ENCODE results near the gene SHISA6. TPM values are rescaled to one million over a fixed set of nuclear protein-coding genes. Genes with fewer than 3 reads are reported as not detected.

The SHISA6 gene
- polyA plus RNA-seq, 1 of the 3 experiments (the other 2 are of a cell fraction): not detected

DNA sequence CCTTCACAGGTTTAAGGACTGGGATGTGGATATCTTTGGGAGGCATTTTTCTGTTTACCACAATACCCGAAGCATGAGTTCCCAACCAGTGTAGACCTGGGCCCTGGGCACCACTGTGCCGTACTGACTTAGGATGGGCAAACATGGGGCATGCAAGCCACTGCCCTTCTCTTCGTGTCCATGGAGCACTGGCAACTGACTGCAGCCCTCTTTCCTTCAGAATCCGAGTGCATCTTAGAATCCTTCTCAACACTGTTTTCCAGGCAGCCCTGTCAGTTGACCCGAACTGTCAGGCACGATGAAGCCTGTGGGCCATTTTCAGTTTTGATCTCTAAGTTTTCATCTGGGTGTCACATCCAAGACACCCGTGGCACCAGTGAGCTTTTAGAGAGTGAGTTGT, 59.2 kb downstream of the SHISA6 start:
- Histone ChIP-seq H3F3A (replicated peaks; ENCODE audit: insufficient read depth) (no peaks in the 10 kb centered on the region), H3K27me3 (ENCODE audit: insufficient read depth) (no peaks in the 10 kb centered on the region), H3K36me3 (replicated peaks in 1 of 2; ENCODE audit: control insufficient read depth in 1 of 2, insufficient read depth in 2 of 2, low read length in 1 of 2) (no peaks in the 10 kb centered on the region), H3K79me2 (ENCODE audit: insufficient read depth) (no peaks in the 10 kb centered on the region), H2AFZ (ENCODE audit: low read depth) (no peak overlapping the region), H3K9ac (no peak overlapping the region), H3K9me2 (no peaks in the 10 kb centered on the region), H3K27ac (ENCODE audit: low read depth in 2 of 2, low read length in 1 of 2) (no peak overlapping the region), H3K4me2 (no peak overlapping the region), H3K4me1 (ENCODE audit: control insufficient read depth in 1 of 2, insufficient read depth in 2 of 2, low read depth in 1 of 2, low read length in 1 of 2) (no peaks in the 10 kb centered on the region), H3K9me3 (0 out of 2 replicates have a peak, but pooled peaks cover 2% of the 10 kb centered on the region), H4K20me1 (ENCODE audit: insufficient read depth) (no peaks in the 10 kb centered on the region), H3K4me3 (ENCODE audit: low read depth in 2 of 2, low read length in 1 of 2) (no peak overlapping the region)
- DNase-seq: no peak
- ChIA-PET POLR2A (no interaction called here), CTCF (no interaction called here)
- WGBS (ENCODE audit: low lambda C conversion rate): 17% methylated on average over 7 of the region's 7 CpGs
- TF ChIP-seq POLR2AphosphoS5 (IDR thresholded peaks at IDR 0.05; ENCODE audit: low read depth, low read length) (no peak), GABPA (IDR thresholded peaks at IDR 0.05; ENCODE audit: low read depth) (no peak), ZBTB33 (IDR thresholded peaks at IDR 0.05; ENCODE audit: borderline replicate concordance, low read depth) (no peak), MEF2A (IDR thresholded peaks at IDR 0.05; ENCODE audit: borderline replicate concordance, low read depth) (no peak), CTCF (IDR thresholded peaks at IDR 0.05) (no peak), NFIC (IDR thresholded peaks at IDR 0.05; ENCODE audit: borderline replicate concordance) (no peak), SMC3 (IDR thresholded peaks at IDR 0.05; ENCODE audit: low read depth, low read length) (no peak), NRF1 (IDR thresholded peaks at IDR 0.05; ENCODE audit: low read depth, low read length) (no peak), RCOR1 (IDR thresholded peaks at IDR 0.05; ENCODE audit: low read length) (no peak), RFX5 (IDR thresholded peaks at IDR 0.05; ENCODE audit: low read length) (no peak), JUND (IDR thresholded peaks at IDR 0.05) (no peak), MXI1 (IDR thresholded peaks at IDR 0.05; ENCODE audit: low read depth, low read length) (no peak)
- TF ChIP-seq, protein P1, sequence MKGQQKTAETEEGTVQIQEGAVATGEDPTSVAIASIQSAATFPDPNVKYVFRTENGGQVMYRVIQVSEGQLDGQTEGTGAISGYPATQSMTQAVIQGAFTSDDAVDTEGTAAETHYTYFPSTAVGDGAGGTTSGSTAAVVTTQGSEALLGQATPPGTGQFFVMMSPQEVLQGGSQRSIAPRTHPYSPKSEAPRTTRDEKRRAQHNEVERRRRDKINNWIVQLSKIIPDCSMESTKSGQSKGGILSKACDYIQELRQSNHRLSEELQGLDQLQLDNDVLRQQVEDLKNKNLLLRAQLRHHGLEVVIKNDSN (IDR thresholded peaks at IDR 0.05; ENCODE audit: borderline replicate concordance, low read depth): no peak
- TF ChIP-seq, protein P2, sequence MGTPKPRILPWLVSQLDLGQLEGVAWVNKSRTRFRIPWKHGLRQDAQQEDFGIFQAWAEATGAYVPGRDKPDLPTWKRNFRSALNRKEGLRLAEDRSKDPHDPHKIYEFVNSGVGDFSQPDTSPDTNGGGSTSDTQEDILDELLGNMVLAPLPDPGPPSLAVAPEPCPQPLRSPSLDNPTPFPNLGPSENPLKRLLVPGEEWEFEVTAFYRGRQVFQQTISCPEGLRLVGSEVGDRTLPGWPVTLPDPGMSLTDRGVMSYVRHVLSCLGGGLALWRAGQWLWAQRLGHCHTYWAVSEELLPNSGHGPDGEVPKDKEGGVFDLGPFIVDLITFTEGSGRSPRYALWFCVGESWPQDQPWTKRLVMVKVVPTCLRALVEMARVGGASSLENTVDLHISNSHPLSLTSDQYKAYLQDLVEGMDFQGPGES (IDR thresholded peaks at IDR 0.05; ENCODE audit: low read depth, low read length): no peak

All from SK-N-SH (cell line).